Measurements from ENCODE around the gene COL4A2. TPM values are rescaled to one million over a fixed set of nuclear protein-coding genes. Genes with fewer than 3 reads are reported as not detected.

COL4A2 gene
- polyA plus RNA-seq, 3 donors, result 93.5 to 632 (median 260) TPM

DNA sequence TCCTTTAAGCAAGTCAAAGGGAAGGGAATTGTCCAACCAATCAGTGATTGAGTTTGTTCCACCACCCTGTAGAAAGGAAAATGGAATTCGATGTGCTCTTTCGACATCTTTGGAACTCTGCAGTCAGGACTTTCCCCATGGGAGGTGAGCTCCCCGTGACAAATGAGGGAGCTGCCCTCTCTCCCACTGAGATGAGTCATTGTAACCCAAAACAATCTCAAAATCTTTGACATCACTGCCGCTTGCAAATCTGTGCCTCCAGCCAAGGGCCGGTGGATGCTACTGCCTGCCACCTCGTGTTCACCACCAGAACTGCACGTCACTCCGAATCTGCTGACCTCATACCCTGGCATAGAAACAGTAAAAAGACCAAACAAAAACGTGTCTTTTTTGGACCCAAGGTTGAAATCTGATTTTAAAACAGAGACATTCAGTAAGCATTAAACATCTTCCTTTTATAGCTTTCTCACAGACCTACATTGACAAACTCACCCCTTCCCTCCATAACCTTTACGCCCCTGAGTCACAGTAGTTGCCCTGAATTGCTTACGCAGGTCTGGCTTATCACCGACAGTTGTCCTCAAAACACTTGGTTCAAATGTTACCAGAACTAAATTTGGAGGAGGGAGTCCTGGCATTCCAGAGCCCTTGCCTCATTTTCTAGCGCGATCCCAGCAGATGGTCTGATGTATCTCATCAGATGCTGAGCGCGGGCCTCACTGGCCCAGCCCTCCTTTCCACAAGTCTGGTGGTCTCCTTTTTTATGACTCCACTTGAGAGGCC lies 105.2 kb downstream of the COL4A2 start:
- H3K27ac ChIP-seq (ENCODE audit: low read depth, low read length), result no peak overlapping the region
- WGBS, 3 donors, result 31 to 39% (median 33%) methylated on average over 16 of the region's 16 CpGs

DNA sequence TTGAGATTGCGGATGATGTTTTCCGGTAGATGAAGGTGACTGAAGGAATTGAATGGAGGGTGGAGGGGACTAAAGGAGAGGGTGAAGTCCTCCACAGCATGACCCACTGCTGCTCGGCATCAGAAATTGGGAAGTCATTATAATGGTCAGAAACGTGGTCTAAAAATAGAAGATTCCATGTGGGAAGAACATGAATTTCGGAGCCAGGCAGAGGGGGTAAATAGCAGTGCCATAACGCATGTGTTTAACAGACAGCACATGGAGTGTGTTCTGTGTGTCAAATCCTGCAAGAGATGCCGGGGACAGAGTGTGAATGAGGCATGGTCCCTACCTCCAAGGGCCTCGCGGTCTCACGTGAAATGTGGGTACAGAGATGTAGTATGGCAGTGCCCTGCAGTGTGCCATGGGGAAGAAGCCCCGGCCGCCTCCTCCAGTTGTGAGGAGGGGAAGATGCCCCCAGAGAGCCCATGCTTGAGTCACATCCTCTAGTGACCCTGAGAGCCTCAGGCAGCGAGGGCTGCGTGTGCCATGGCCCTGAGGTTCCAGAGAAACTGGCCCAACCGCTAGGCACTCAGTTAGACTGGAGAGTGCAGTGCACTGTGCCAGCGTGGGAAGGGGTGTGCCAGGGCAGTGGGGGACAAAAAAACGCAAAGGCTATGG lies 106.1 kb downstream of the COL4A2 start:
- no peak overlapping the region for H3K27ac ChIP-seq (ENCODE audit: low read depth, low read length)
- 80 to 83% (median 82%) methylated on average over 17 of the region's 17 CpGs for WGBS, 3 donors

DNA sequence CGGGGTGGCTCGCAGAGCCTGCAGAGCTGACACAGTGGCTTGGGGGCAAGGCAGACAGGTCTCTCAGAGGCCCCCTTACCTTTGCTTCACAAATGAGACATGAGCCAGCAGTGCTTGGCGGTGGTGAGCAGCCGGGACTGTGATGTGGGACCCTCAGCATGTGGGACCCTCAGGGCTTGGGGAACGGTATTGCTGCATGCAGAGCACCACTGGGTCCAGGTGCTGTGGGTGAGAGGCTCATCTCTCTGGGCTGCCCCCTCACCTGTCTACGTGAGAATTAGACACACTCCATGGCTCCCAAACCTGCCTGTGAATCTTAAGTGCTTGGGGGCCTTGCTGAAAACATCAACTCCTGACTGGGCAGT lies 106.6 kb downstream of the COL4A2 start:
- H3K27ac ChIP-seq (ENCODE audit: low read depth, low read length), result no peak overlapping the region

DNA sequence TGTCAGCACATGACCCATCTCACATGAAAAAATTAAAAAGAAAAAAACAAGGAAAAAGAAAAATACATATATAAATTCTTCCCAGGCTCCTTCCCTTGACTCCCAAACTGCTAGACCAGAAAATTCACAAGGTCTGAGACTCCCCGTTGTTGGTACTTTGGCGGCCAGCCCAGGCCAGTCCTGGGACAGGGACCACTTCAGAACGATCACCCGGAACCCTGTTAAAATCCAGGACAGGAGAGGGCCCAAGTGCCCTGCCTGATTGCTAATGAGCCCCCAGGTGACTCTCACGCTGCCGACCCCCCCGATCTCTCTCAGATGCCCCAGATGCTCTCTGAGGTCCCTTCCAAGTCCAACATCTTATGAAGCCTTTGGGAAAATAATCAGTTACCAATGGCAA lies 107.2 kb downstream of the COL4A2 start:
- no peak overlapping the region for H3K27ac ChIP-seq (ENCODE audit: low read depth, low read length)

More for the DNA sequence above, 106.6 kb downstream of the COL4A2 start:
- 70 to 85% (median 82%) methylated on average over 6 of the region's 6 CpGs for WGBS, 3 donors

DNA sequence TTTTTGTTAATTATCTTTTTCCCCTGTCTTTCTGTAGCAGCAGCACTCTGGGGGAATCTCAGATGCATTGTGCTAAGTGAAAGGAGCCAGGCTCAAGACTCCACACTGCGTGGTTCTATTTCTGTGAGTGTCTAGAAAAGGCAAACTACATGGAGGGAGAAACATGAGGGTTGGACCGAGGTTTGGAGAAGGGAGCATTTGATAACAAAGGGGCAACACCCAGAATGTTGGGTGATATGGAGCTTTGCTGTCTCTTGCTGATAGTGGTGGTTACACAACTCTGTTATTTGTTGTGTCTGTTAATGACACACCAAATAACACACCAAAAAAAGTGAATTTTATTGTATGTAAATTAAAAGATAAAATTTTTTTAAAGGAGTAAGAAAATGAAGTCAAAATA lies 107.8 kb downstream of the COL4A2 start:
- H3K27ac ChIP-seq (ENCODE audit: low read depth, low read length), result no peak overlapping the region
- WGBS, 3 donors, result 69 to 90% (median 87%) methylated on average over 2 of the region's 2 CpGs

More for the DNA sequence above, 107.2 kb downstream of the COL4A2 start:
- 75 to 83% (median 82%) methylated on average over 7 of the region's 7 CpGs for WGBS, 3 donors

DNA sequence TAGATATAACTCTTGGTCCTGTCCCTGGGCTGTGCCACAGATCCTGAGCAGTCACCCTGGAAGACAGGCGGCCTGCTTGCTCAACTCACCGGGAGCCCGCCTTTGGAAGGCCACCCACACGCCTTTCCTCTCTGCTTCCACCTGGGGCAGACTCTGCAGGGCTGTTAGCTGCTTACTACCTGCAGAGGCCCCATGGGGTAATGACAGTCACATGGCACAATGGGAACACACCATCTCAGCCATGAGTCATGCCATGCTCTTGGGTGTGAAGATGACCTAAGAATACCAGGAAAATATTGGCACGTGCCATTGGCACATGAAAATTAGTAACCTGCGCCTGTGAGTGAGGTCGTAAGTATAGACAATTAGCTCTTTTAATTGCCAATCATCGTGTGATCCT lies 108.6 kb downstream of the COL4A2 start:
- WGBS, 3 donors, result 78 to 87% (median 84%) methylated on average over 8 of the region's 8 CpGs
- H3K27ac ChIP-seq (ENCODE audit: low read depth, low read length), result no peak overlapping the region

DNA sequence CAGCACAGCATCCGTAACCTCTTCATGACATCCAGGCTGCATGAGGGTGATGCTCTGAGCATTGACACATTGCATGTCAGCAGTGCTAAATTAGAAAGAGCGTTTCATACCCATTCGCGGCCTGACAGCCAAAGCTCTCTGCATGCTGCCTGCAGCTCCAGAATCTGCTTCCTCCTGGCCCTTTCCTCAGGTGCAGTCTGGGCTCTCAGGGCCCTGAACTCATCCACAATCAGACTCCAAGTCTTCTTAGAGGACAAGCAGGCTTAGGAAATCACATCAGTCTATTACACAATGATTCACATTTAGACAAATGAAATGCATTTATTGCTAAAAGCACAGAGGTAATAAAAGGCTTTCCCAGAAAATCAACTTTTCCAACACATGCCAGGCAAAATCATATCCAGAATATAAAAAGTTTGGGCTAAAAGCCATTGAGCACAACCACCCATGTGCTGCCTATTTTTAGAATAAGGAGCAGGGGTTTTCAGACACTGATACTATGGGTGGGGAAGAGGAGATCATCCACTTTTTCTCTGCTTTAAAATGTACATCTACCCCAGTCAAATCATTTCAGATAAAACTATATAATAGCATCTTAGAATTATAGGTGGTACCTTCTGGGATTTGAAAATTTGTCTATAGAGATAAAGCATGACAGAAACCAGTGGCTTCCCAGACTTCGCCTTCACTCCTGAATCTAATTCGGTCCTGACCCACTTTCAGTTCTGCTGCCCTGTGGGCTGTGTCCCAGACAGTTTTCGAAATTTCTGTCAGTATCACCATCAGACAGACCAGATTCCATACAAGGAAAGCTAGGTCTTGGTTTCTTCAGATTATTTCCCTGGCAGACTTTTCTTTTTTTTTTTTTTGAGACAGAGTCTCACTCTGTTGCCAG lies 109.3 kb downstream of the COL4A2 start:
- WGBS, 3 donors, result 65 to 84% (median 72%) methylated on average over 7 of the region's 7 CpGs
- H3K27ac ChIP-seq (ENCODE audit: low read depth, low read length), result no peak overlapping the region

DNA sequence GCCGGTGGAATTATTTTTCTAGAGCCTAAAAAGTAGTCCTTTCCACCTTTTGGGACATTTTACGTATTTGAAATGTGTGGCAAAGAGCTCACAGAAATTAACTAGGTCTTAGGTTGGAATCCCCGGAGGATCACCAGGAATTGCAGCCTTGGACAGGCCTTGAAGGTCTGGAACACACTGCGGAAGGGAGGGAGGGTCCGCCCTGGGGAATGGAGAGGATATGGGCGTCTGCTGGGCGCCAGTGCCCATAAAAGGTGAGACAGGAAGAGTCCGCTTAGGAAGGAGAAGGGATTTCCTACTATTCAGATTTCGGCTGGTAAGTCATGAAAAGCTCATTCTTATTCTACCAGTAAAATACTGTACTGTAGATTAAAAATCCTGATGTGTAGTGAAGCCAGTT lies 111.9 kb downstream of the COL4A2 start:
- H3K27ac ChIP-seq (ENCODE audit: low read depth, low read length), result no peak overlapping the region
- 56 to 88% (median 59%) methylated on average over 9 of the region's 9 CpGs for WGBS, 3 donors

DNA sequence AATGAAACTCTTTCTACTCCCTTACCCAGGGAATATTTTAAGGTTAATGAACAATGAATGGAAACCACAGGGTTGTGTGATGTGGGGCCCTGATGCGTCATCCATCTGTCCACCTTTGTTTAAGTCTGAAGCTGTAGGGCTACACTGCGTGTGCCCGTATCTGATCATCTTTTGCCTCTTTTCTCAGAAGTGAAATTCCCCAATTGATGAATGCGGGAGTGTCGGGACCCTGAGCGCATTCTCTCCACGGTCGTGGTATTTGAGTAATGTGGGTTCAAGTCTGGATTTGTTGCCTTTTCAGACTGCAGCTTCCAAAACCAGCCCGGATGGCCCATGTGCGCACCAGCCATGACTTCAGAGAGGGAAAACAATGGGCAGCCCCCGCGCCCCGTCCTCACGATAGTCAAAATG lies 112.3 kb downstream of the COL4A2 start:
- WGBS, 3 donors, result 80 to 89% (median 85%) methylated on average over 14 of the region's 14 CpGs
- no peak overlapping the region for H3K27ac ChIP-seq (ENCODE audit: low read depth, low read length)

DNA sequence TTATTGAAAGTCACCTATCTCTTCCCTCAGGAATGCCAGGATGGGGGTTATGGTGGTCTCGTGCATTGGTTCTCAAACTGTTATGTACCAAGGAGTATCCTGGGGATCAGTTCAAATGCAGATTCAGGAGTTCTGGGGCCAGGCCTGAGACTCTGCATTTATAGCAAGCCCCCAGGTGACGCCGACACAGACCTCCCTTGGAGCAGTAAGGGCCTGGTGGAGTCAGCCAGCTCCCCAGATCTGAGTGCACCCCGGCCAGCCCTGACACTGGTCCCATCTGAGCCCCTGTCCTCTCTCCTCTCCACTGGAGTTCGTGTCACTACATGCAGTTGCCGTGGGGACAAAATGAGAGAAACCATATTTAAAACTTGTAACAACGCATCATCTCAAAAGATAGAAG lies 112.9 kb downstream of the COL4A2 start:
- 84 to 93% (median 84%) methylated on average over 7 of the region's 7 CpGs for WGBS, 3 donors
- H3K27ac ChIP-seq (ENCODE audit: low read depth, low read length), result no peak overlapping the region

DNA sequence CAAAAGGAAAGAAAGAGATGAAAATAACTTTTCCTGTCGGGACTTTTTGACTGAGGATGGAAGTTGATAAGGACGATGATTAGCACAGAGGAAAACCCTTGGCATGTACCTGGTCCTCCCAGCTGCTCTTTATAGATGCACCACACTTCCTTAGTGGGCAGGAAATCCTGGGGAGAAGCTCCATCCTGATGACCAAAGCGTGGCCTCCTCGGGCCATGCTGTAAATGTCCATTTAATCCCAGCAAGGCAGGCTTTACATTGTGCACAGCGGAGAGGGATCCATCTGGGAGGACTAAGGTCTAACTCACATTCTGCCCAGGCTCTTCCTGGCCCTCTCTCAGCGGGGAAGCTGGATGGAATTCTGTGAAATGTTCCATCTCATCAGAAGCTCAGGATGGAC lies 113.5 kb downstream of the COL4A2 start:
- 46 to 67% (median 56%) methylated on average over 6 of the region's 6 CpGs for WGBS, 3 donors
- no peak overlapping the region for H3K27ac ChIP-seq (ENCODE audit: low read depth, low read length)

DNA sequence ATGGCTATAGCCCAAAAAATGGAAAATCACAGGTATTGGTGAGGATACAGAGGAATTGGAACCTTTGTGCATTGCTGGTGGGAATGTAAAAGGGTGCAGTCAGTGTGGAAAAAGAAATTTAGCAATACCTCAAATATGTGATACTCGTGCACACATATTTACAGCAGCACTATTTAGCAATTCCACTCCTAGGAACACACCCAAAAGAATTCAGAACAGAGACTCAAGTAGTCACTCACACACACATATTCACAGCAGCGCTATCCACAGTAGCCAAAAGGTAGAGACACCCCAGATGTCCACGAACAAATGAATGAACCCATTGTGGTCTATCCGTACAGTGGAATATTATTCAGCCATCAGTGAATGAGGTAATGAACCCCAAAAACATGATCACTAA lies 114.0 kb downstream of the COL4A2 start:
- no peak overlapping the region for H3K27ac ChIP-seq (ENCODE audit: low read depth, low read length)
- 70 to 75% (median 74%) methylated on average over 4 of the region's 4 CpGs for WGBS, 3 donors

DNA sequence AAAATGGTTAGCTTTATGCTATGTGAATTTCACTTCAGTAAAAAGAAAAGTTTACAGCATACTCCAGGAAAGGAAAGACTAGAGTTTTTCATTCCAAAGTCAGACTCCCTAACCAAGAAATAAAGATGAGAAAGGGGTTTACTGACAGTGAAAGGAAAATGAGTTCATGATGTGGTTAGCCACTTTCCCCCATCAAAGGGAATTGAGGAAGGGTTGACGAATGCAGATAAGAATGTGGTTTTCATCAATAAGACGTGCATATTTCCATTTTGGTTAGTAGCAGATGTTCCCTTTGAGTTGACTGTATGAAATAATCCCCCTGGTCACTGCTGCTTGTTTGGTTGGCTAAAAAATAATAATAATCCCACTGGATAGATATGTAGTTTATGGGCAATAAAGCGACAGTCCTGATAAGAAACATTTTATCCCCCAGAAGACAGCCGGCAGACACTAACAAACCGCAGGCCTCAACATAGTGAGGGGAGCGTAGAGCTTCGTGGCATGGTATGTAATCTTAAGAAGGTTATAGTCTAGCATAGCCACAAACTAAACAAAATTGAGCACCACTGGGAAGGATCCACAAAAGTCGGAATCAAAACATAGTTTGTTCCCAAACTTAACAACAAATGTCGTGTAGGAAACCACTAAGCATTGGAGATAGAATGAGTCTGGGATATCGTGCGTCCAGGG lies 114.8 kb downstream of the COL4A2 start:
- H3K27ac ChIP-seq (ENCODE audit: low read depth, low read length), result no peak overlapping the region
- 69 to 83% (median 75%) methylated on average over 11 of the region's 11 CpGs for WGBS, 3 donors

DNA sequence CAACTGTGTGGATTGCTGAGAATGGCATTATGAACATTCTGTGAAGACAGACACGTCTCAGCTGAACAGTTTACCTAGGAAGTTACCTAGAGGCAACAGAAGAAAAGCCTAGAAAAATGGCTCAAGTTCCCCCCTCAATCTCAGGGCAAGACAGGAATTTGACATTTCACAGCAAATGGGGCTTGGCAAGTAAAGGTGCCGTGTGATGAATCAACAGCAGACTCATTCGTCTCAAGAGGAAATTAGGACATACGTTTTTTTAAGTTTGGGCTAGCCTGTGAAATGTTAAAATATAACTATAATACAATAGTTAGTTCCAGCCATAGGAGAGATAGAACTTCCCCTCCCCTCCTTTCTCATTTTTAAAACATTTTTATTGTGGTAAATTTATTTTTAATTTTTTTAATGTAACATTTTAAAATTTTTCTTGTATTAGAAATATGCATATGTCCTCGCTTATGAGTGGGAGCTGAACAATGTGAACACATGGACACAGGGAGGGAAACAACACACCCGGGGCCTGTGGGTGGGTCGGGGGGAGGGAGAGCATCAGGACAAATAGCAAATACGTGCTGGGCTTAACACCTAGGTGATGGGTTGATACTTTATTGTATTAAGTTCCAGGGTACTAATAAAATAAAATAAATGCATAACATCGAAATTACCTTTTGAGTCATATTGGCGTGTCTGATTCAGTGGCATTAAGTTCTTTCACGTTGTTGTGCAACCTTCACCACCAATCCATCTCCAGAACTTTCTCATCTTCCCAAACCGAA lies 116.0 kb downstream of the COL4A2 start:
- WGBS, 3 donors, result 48 to 68% (median 54%) methylated on average over 12 of the region's 12 CpGs

DNA sequence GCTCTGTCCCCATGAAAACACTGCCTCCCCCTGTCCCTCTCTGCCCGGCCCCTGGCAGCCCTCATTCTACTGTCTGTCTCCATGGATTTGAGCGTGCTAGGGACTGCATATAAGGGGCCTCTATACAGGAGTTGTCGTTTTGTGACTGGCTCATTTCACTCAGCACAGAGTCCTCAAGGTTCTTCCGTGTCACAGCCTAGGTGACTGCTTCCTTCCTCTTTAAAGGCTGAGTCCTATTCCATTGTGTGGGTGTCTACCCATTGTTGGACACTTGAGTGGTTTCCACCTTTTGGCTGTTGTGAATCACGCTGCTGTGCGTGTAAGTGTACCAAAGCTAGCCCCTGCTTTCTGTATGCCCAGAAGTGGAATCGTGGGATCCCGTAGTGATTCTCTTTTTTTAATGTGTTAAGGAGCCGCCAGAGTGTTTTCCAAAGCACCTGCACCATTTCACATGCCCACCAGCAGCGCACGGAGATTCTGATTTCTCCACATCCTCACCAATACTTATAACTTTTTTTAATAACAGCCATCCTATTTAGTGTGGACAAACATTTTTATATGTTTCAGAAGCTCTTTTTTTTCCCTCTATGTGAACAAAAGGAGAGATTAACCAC lies 116.7 kb downstream of the COL4A2 start:
- whole genome bisulfite sequencing, 3 donors, result 55 to 68% (median 62%) methylated on average over 11 of the region's 11 CpGs
- H3K27ac ChIP-seq (ENCODE audit: low read depth, low read length), result no peak overlapping the region

More for the DNA sequence above, 116.0 kb downstream of the COL4A2 start:
- no peak overlapping the region for H3K27ac ChIP-seq (ENCODE audit: low read depth, low read length)

DNA sequence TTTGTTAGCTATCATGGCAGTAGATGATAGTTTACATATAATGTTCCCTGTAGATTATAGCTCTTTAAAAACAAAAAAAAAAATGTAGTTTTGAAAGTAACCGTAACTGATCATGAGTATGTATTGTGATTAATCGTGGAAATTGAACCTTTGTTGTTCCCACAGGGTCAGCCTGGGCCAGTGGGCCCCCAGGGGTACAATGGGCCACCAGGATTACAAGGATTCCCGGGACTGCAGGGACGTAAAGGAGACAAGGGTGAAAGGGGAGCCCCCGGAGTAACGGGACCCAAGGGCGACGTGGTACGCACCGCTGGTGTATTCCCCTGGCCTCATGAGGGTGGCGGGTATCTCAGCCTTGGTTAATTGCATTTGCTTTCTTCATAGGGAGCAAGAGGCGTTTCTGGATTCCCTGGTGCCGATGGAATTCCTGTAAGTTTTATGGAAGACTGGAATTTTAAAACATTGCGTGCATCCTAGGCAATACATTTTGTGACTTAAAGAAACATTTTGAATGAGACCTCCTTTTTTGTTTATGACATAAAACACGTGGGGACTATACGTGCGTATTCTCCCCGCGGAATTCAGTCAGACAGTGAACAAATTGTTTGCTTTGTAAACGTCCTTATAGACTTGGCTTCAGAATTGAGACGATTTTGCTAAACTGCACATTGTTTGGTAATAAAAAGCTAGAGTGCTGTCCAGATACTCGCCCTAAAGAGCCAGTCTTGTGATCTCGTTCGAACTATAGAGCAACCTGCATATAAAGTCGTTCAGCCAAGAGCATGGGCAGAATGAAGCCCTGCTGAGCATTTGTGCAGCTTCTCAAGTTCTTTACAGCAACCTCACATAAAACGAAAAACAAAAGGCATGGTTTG lies 117.7 kb downstream of the COL4A2 start:
- no peak overlapping the region for H3K27ac ChIP-seq (ENCODE audit: low read depth, low read length)
- 76 to 82% (median 80%) methylated on average over 26 of the region's 26 CpGs for WGBS, 3 donors

DNA sequence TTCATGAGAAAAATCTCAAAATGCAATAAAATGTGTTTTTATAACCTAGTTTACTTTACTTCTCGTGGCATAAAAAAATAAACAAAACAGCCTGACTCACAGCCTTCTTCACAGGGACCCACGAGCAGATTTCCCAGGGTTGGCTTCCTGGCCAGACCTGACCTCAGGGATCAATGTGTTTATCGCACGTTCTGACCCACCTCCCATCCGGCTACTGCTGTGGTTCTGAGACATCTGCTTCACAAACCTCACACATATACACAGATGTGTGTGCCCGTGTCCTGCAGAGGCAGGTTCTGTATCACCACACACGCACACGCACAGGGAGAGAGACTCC lies 118.3 kb downstream of the COL4A2 start:
- H3K27ac ChIP-seq (ENCODE audit: low read depth, low read length), result no peak overlapping the region
- 70 to 81% (median 71%) methylated on average over 8 of the region's 8 CpGs for WGBS, 3 donors

Measured in adipose tissue (tissue), 3 donors.